Measurements from ENCODE around the gene THPO.
"Not testable (repeated sequence)": the region's sequence is repeated elsewhere in the genome, so short reads cannot be mapped to it uniquely, and the experiment has no call there.

THPO gene

GRCh38 chr3:184349563-184350470 is 28.2 kb downstream of the THPO start:
- no peak for DNase-seq (ENCODE audit: low read depth)

- no peak for DNase-seq (ENCODE audit: low read depth)
Observed at GRCh38 chr3:184348057-184348382, 30.0 kb downstream of the THPO start.

DNA sequence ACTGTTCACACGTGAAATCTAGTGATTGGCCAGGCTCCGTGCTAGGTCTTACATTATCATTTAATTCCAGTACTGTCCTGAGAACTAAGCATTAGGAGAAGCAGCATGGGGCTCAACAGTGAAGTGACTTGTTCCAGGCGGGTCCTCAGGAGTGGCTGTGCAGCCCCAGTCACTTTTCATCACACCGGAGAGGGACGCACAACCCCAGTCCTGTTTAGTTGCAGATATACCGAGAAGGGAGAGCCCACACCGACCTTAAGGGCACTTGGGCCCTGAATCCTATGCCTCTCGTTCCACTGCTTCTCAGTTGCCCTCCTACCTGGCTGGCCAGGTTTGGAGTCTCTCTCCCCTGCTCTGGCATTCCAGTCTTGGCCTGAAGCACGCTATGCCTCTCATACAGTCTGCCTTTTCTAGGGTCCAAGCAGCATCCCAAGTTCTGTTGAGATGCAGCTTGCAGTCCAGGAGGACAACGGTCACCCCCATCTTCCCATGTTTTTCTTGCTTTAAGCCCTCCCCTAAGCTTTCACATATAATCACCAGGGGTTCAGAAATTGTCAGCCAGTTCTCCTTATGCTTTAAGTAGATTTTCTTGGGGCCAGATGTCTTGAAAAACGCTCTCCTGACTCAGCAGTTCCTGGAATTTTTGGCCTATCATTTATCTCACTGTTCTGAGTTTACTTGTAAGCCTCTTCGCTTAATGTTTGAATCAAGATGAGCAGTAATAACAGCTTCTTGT is 30.5 kb downstream of the THPO start:
- DNase-seq (ENCODE audit: low read depth), result no peak

GRCh38 chr3:184346480-184347190 is 31.4 kb downstream of the THPO start:
- DNase-seq (ENCODE audit: low read depth), result no peak

- DNase-seq (ENCODE audit: low read depth), result no peak
Observed at GRCh38 chr3:184345317-184346144, 32.5 kb downstream of the THPO start.

DNA sequence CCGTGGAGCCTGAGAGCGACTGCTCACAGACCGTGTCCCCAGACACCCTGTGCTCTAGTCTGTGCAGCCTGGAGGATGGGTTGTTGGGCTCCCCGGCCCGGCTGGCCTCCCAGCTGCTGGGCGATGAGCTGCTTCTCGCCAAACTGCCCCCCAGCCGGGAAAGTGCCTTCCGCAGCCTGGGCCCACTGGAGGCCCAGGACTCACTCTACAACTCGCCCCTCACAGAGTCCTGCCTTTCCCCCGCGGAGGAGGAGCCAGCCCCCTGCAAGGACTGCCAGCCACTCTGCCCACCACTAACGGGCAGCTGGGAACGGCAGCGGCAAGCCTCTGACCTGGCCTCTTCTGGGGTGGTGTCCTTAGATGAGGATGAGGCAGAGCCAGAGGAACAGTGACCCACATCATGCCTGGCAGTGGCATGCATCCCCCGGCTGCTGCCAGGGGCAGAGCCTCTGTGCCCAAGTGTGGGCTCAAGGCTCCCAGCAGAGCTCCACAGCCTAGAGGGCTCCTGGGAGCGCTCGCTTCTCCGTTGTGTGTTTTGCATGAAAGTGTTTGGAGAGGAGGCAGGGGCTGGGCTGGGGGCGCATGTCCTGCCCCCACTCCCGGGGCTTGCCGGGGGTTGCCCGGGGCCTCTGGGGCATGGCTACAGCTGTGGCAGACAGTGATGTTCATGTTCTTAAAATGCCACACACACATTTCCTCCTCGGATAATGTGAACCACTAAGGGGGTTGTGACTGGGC is 33.3 kb downstream of the THPO start:
- DNase-seq (ENCODE audit: low read depth), result no peak

- no peak for DNase-seq (ENCODE audit: low read depth)
Observed at GRCh38 chr3:184343200-184343876, 34.7 kb downstream of the THPO start.

GRCh38 chr3:184341925-184342324 is 36.1 kb downstream of the THPO start:
- DNase-seq (ENCODE audit: low read depth), result no peak

- DNase-seq (ENCODE audit: low read depth), result not testable (repeated sequence)
Observed at GRCh38 chr3:184339451-184340135, 38.4 kb downstream of the THPO start.

GRCh38 chr3:184339001-184339400 is 39.0 kb downstream of the THPO start:
- DNase-seq (ENCODE audit: low read depth), result no peak

GRCh38 chr3:184338511-184338945 is 39.5 kb downstream of the THPO start:
- DNase-seq (ENCODE audit: low read depth), result no peak

DNA sequence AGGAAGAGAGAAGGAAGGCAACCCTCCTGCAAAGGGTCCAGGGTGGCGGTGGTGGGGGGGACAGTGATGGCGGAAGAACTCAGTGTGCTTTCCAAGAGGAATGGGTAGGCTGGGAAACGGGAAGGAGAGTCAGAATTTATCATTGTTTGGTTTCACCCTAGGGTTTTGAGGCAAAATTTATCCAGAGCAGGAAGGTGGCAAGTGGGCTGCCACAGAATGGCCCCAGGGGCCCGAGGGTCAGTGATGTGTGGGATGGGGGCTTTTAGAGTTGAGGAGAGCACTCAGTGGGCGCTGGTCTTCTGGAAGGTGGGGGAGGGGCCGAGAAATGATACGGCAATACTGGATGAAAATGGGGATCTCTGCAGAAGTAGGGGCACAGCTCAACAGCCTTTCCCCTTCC is 40.0 kb downstream of the THPO start:
- no peak for DNase-seq (ENCODE audit: low read depth)

DNA sequence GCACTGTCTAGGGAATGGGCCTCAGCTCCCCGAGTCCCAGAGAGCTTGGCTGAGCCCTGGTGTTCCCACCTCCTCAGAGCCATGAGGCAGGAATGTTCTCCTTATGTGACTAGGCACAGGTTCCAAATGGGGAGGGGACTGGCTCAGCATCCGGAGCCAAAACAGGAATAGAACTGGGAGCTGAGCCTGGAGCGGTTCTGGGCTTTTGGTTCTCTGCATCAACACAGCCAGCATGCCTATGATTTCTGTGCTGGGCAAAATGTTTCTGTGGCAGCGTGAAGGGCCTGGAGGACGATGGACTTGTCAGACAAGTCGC is 40.6 kb downstream of the THPO start, which contains the start of gene FAM131A:
Gene FAM131A (plus strand): TSS at position 202 of the 316 bp plus-strand sequence. CDS start 31 bp downstream, at position 233.
- no peak for DNase-seq (ENCODE audit: low read depth)

GRCh38 chr3:184336547-184337398 is 41.2 kb downstream of the THPO start:
- no peak for DNase-seq (ENCODE audit: low read depth)

- DNase-seq (ENCODE audit: low read depth), result peak; percentile 79
Observed at GRCh38 chr3:184335661-184336546, 42.1 kb downstream of the THPO start.

DNA sequence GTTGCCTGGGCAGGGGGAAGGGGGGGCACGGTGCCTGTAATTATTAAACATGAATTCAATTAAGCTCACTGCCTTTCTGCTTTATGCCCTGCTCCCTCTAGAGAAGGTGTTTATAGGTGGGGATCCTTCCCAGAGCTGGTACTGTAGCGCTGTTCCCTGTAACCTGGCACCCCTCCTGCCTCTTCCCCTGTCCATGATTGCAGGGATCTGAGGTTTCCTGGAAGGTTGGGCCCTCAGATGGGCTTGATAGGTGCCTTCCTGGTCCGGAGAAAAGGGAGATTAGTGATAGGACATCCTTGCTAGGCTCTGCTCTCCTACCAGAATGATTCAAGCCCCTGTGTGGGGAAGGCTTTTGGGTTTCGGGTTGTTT is 42.7 kb downstream of the THPO start:
- DNase-seq (ENCODE audit: low read depth), result no peak

GRCh38 chr3:184334470-184335158 is 43.4 kb downstream of the THPO start:
- DNase-seq (ENCODE audit: low read depth), result no peak
